ENCODE measurements around the gene SLC10A7. TPM values are rescaled to one million over a fixed set of nuclear protein-coding genes. Genes with fewer than 3 reads are reported as not detected.

The SLC10A7 gene
- total and polyA plus RNA-seq, 2 donors from 2014 or later = 1.9 to 15.1 TPM

DNA sequence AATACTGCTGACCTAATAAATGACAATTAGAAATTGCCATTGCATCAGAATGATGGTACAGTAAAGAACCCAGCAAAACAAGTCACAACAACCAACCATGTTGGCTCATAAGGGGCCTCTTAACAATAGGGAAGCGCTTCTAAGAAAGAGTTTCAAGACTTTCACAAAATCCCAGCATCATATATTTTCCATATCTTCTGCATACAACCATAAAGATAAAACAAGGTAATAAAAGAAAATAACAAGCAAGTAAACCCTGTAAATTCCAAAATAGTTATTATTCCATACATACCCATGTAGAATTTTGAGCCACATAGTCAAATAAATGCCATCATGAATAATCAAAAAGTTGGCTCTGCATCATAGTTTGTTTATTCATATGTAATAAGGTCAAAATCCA lies 8.2 kb downstream of the SLC10A7 start:
- no peak overlapping the region for H3K27ac ChIP-seq (ENCODE audit: low read depth in 2 of 2, low read length in 2 of 2)
- H3K9me3 ChIP-seq (ENCODE audit: control insufficient read depth in 2 of 3, insufficient read depth in 1 of 3, low read length in 3 of 3) = no peaks in the 10 kb centered on the region
- H3K4me3 ChIP-seq (ENCODE audit: low read length in 3 of 3) = no peak overlapping the region
- DNase-seq = no peak
- intact Hi-C loops (cut with DNase I) = no loop called here
- H3K36me3 ChIP-seq (ENCODE audit: control insufficient read depth in 2 of 3, insufficient read depth in 3 of 3, low read length in 3 of 3) = peaks cover 0 to 3% (median 0%) of the 10 kb centered on the region in 3 donors
- no peak overlapping the region for H3K9ac ChIP-seq (ENCODE audit: low read length in 3 of 3)
- H3K4me1 ChIP-seq (ENCODE audit: control insufficient read depth in 2 of 3, insufficient read depth in 2 of 3, low read depth in 1 of 3, low read length in 3 of 3) = no peaks in the 10 kb centered on the region
- no peak for FAIRE-seq
- no peaks in the 10 kb centered on the region for H3K27me3 ChIP-seq (ENCODE audit: control insufficient read depth, insufficient read depth, low read length)
- TF ChIP-seq CTCF (IDR thresholded peaks at IDR 0.05; ENCODE audit: borderline replicate concordance, extremely low read depth, insufficient read depth) = no peak

- DNase-seq (no peak), FAIRE-seq (no peak)
- no peak for TF ChIP-seq CTCF (IDR thresholded peaks at IDR 0.05; ENCODE audit: borderline replicate concordance, extremely low read depth, insufficient read depth)
- Histone ChIP-seq H3K27me3 (ENCODE audit: control insufficient read depth, insufficient read depth, low read length) (no peaks in the 10 kb centered on the region), H3K4me3 (ENCODE audit: low read length in 3 of 3) (no peak overlapping the region), H3K9me3 (ENCODE audit: control insufficient read depth in 2 of 3, insufficient read depth in 1 of 3, low read length in 3 of 3) (no peaks in the 10 kb centered on the region), H3K4me1 (ENCODE audit: control insufficient read depth in 2 of 3, insufficient read depth in 2 of 3, low read depth in 1 of 3, low read length in 3 of 3) (no peaks in the 10 kb centered on the region), H3K36me3 (ENCODE audit: control insufficient read depth in 2 of 3, insufficient read depth in 3 of 3, low read length in 3 of 3) (peaks cover 0 to 3% (median 0%) of the 10 kb centered on the region in 3 donors), H3K9ac (ENCODE audit: low read length in 3 of 3) (no peak overlapping the region), H3K27ac (ENCODE audit: low read depth in 2 of 2, low read length in 2 of 2) (no peak overlapping the region)
- intact Hi-C loops (cut with DNase I) = no loop called here
Measured at GRCh38 chr4:146511381-146511780, 10.4 kb downstream of the SLC10A7 start.

DNA sequence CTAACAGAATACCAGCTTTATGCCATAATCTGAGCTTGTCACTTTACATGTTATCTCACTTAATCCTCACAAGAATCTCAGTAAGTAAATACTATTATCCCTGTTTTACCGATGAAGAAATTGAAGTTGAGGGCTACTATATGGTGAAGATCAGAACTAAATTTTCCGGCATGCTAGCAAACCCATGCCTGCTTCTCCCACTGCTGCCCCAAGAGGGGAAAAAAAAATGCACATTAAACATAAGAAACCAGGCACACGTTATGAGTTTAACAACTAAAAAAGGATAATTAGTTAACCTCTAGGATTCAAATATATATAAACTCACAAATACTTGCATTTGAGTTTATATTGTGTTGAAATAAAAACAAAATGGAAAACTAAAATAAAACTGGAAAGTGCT lies 10.8 kb downstream of the SLC10A7 start:
- no peak for FAIRE-seq
- H3K36me3 ChIP-seq (ENCODE audit: control insufficient read depth in 2 of 3, insufficient read depth in 3 of 3, low read length in 3 of 3) = peaks cover 0 to 3% (median 0%) of the 10 kb centered on the region in 3 donors
- intact Hi-C loops (cut with DNase I) = no loop called here
- no peak overlapping the region for H3K9ac ChIP-seq (ENCODE audit: low read length in 3 of 3)
- TF ChIP-seq CTCF (IDR thresholded peaks at IDR 0.05; ENCODE audit: borderline replicate concordance, extremely low read depth, insufficient read depth) = no peak
- H3K27me3 ChIP-seq (ENCODE audit: control insufficient read depth, insufficient read depth, low read length) = no peaks in the 10 kb centered on the region
- H3K27ac ChIP-seq (ENCODE audit: low read depth in 2 of 2, low read length in 2 of 2) = no peak overlapping the region
- H3K4me3 ChIP-seq (ENCODE audit: low read length in 3 of 3) = no peak overlapping the region
- no peaks in the 10 kb centered on the region for H3K9me3 ChIP-seq (ENCODE audit: control insufficient read depth in 2 of 3, insufficient read depth in 1 of 3, low read length in 3 of 3)
- H3K4me1 ChIP-seq (ENCODE audit: control insufficient read depth in 2 of 3, insufficient read depth in 2 of 3, low read depth in 1 of 3, low read length in 3 of 3) = no peaks in the 10 kb centered on the region
- DNase-seq = no peak
